HG02610 (cell line): ENCODE results near the gene ZC3H7B.
"Not testable (repeated sequence)": the region's sequence is repeated elsewhere in the genome, so short reads cannot be mapped to it uniquely, and the experiment has no call there.

Source experiments
- ATAC-seq: cut with Tn5 transposase; IDR thresholded peaks from one replicate; pipeline ENCODE4 v1.9.1; 2021; ENCODE audit warnings: mild to moderate bottlenecking, moderate library complexity; ENCODE audit not compliant: unreplicated experiment

Gene ZC3H7B

GRCh38 chr22:41369837-41370236 lies 68.5 kb downstream of the ZC3H7B start:
- ATAC-seq, result no peak

DNA sequence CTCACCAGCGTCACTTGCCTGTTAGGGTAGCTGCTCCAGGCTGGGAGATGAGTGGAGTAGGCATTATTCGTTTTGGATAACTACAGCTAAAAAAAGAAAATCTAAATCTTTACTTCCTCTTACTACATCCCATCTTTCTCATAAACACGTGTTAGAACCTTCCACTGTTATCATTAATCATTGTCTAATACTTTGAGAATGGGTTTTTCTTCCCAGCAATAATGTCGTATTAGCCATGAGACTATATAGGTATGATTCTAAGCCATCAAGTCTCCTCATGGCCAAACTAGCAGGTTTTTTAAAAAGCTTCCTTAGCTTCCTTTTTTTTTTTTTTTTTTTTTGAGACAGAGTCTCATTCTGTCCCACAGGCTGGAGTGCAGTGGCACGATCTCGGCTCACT lies 76.5 kb downstream of the ZC3H7B start:
- ATAC-seq, result no peak

GRCh38 chr22:41380993-41381328 lies 79.6 kb downstream of the ZC3H7B start:
- ATAC-seq, result peak; percentile 10

GRCh38 chr22:41381329-41382097 lies 80.2 kb downstream of the ZC3H7B start, which contains the start of gene TEF:
TSS of gene TEF (plus strand) at chr22:41381942. CDS start at chr22:41382045, 103 bp downstream.
- peak; percentile 92 for ATAC-seq

DNA sequence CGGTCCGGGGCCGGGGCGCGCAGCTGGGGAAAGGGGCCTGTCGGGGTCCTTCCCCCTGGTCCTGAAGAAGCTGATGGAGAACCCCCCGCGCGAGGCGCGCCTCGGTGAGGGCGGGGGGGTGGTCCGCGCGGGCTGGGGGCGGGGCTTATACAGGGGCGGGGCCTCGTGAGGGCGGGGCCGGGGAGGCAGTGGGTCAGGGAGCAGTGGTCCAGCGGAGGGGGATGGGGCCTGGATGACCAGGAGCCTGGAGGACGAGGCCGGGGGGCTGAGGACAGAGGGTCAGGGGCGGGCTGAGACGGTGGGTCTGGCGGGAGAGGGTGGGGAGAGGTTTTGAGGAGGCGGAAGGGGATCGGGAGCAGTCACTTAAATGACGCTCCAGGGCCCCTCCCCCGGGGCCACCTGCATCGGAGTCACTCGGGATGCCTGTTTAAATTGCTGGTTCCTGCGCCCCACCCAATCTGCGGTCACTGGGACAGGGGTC lies 80.8 kb downstream of the ZC3H7B start:
- ATAC-seq, result peak; percentile 25

- no peak for ATAC-seq
These were observed 81.3 kb downstream of the ZC3H7B start for GRCh38 chr22:41382610-41383009.

DNA sequence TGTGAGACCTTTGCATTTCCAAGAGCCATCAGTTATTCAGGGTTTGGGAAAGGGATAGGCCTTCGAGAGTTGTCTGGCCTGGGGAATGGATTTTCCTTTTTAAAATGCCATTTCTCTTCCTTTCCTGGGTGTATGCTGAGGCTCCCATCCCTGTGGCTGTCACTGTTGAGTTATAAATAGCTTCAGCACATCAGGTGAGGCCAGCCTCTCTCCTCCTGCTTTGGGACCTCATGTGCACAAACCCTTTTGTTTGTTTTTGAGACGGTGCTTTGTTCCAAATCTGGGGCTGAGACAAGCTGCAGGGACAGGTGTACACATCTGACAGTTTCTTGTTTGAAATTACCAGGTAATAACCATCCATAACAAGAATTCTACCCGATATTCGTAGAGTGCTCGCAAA lies 81.8 kb downstream of the ZC3H7B start:
- ATAC-seq, result no peak

DNA sequence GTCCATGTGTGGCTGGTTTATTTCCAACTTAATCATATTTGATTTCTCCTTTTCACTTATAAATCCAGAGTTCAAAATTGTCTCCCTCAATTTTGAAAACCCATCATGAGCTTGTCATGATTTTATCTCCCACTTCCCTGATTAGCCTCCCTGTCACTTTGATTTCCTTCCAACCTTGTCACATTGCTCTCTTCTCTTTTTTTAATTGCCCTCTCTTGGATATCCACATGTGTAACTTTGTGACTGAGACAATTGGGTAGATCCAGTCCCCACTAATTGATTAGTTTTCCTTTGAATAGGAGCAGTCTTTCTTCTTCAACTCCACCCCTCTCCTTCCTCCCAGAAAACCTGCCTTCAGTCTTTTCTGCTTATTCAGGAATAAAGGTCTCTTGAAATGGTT lies 82.8 kb downstream of the ZC3H7B start:
- no peak for ATAC-seq

DNA sequence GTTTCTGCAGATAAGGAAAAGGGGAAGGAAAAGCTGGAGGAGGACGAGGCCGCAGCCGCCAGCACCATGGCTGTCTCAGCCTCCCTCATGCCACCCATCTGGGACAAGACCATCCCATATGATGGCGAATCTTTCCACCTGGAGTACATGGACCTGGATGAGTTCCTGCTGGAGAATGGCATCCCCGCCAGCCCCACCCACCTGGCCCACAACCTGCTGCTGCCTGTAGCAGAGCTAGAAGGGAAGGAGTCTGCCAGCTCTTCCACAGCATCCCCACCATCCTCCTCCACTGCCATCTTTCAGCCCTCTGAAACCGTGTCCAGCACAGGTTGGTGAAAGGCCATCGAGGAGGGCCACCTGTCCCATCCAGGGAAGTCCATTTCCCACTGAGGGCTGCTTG lies 86.0 kb downstream of the ZC3H7B start:
- no peak for ATAC-seq

DNA sequence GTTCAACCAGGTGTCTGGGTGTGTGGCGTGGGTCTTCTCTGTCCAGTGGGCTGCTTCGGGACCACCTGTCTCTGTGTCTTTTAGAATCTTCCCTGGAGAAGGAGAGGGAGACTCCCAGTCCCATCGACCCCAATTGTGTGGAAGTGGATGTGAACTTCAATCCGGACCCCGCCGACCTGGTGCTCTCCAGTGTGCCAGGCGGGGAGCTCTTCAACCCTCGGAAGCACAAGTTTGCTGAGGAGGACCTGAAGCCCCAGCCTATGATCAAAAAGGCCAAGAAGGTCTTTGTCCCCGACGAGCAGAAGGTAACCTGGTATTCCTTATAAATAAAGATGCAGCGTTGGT lies 92.7 kb downstream of the ZC3H7B start:
- ATAC-seq, result no peak

GRCh38 chr22:41395531-41396240 lies 94.4 kb downstream of the ZC3H7B start:
- ATAC-seq, result no peak

DNA sequence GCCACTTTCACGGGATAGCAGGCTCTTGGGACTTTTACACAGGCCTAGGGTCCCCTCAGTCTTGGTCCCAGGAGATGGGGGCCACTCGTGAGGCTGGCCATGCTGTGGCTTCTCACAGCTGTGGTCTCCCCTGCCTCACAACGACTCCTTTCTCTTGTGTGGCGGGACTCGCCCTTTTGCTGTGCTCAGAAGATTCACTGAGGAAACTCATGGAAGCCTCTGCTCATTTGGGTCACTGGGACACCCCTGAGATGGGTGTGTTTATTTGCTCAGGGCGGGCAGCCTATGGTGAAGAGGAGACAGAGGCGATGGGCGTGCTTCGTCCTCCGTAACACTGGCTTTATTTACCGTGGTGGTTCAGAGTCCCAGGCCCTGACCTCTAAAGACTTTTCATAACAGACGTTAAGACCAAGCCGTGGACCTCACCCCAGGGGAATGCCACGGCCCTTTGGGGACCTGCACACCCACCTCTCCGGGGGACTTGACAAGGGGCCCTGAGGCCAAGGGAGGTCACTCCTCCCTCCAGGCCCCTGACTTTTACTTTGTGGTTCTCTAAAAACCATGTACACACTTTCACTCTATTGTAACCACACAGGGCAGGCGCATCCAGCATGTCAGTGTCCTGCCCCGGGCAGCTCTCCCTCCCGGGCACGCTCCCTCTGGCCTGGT lies 96.0 kb downstream of the ZC3H7B start:
- no peak for ATAC-seq

- ATAC-seq, result no peak
These were observed 97.6 kb downstream of the ZC3H7B start for GRCh38 chr22:41398921-41399320.

DNA sequence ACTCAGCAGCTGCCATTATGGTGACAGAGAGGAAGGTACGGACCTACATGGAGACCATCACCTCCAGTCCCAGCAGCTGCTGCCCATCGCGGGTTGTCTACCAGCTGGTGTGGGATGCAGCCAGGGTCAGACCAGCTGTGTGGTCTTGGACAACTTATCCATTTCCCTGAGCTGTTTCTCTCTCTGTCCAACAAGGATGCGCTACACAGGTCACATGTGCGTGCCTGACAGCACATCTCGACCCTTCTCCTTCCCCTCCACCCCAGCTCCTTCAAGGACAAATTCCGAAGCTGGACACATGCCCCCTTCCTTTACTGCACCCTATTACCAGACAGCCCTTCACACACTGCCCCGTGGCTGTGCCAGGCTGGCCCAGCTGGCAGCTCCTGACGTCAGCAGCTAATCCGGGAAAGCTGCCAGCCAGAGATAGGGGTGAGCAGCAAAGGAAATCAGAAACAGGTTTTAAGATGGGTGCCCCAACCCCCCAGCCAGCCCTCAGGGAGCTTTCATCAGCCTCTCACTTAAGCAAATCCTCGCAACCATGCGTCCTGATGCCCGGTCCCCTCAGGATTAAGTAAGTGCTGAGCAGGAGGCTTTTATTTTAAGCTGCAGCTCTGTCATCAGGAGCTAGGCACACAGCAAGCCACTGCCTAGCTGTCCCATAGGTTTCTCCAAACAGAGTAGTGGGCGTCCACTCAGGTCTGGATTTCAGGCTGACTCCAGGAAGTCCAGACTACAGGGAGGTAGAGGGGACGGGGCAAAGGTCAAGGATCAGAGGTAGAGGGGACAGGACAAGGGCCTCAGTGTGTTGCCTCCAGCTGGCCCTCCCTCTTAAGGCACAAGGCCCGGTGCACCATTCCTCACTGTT lies 100.7 kb downstream of the ZC3H7B start:
- no peak for ATAC-seq

GRCh38 chr22:41402851-41403250 lies 101.5 kb downstream of the ZC3H7B start:
- not testable (repeated sequence) for ATAC-seq

- peak; percentile 48 for ATAC-seq
These were observed 102.4 kb downstream of the ZC3H7B start for GRCh38 chr22:41403532-41404318.

DNA sequence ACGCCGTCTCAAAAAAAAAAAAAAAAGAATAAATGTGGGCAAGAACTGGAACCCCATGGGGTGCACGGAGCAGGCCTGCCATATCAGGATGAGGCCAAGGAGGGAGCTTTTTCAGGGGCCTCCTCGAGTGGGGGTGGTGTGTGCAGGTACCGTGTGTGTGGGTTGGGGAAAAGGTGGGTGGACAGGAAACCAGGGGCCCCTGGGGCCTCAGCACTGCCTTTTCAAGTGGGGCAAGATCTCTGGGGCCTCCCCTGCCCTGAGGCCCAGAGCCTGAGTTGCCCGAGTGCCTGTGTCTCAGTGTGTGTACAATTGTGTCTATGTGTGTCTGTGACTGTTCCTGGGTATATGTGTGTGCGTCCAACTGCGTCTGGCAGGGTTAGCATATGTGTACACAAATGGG lies 104.3 kb downstream of the ZC3H7B start:
- ATAC-seq, result no peak

- no peak for ATAC-seq
These were observed 105.1 kb downstream of the ZC3H7B start for GRCh38 chr22:41406410-41406809.

DNA sequence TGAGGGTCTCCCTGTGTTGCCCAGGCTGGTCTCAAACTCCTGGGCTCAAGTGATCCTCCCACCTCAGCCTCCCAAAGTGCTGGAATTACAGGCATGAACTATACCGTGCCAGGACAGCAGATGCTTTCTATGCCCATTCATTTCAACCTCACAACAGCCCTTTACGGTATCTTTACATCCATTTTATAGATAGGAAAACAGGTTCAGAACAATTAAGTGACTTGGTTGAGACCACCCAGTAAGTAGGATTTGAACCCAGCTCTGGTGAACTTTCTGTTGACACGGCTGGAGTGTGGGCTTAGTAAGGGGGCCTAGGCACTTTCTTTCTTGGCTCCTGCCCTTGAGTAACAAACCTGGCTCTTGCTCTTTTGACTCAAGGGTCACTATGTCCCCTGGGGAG lies 106.1 kb downstream of the ZC3H7B start:
- ATAC-seq, result no peak

DNA sequence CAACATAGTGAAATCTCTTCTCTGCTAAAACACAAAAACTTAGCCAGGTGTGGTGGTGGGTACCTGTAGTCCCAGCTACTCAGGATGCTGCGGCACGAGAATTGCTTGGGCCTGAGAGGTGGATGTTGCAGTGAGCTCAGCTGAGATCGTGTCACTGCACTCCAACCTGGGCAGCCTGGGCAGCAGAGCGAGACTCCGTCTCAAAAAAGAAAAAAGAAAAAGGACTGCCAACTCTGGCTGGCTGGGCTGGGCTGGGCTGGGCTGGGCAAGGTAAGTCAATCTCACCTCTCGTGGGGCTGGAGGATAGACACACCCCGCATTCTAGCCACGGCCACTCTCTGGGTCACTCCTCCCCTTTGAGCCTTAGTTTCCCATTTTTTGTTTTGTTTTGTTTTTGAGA lies 107.3 kb downstream of the ZC3H7B start:
- ATAC-seq, result no peak
